ELF-1 (cell line): Measurements from ENCODE around the gene KRTAP8-1.

Experiments used
- DNase-seq: peaks from one replicate; pipeline ENCODE4 v3.0.0-alpha.2; 2016; ENCODE audit warnings: low read depth, low spot score

The KRTAP8-1 gene, protein sequence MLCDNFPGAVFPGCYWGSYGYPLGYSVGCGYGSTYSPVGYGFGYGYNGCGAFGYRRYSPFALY

DNA sequence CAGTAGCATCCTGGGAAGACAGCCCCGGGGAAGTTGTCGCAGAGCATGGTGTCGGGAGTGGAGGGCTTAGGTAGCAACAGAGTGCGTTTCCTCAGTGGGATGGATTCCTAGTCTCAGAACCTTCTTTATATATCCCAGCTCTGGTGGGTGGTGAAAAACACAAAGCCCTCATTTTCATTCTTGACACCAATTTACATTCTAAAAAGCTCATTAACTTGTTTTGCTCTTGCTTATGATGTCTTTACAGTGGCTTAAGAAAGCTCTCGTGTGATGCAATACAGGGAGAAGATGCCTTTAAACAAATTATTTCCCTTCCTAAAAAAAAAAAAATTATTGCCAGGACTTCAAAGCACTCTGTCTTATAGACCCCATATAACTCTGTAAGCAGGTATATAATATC is at the start of gene KRTAP8-1:
Gene KRTAP8-1 (minus strand): TSS at position 101 of the 400 bp plus-strand sequence. CDS start 54 bp downstream, at position 47.
- DNase-seq = no peak

DNA sequence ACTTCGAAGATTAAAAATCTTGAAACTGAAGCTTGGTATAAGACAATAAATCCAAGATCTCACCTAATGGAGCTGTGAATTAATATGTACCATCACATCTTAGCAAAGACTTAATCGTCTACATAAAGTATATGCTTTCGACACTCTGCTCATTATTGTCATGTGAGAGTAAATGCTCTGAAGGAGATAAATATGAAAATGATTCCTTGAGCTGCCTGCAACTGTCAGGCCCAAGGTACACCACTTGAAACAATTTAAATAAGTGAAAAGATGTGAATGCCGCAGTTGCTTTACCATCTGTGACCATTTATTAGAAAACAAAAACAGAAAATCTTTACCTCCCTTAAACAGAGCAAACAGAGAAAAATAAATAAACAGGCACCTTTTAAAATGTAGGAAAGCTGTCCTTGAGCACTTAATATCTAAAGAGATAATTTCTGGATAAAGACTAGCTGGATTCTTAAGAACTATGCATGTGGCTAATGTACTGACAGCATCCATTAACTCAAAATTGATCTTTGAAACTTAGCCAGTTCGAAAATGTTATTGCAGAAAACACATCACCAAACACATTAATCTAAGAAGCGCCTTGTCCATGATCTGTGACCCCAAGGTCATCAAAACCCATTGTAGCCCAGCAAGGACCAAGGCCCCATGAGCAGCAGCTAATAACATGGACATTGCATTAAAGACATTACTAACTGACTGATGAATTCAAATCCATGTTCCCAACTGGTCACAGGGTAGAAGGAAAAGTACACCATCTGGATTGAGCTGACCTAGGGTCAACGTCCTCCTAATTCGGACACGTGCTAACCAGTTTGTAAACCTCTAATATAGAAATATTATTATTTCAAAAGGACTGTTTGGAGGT is 34.8 kb upstream of the KRTAP8-1 start:
- no peak for DNase-seq

DNA sequence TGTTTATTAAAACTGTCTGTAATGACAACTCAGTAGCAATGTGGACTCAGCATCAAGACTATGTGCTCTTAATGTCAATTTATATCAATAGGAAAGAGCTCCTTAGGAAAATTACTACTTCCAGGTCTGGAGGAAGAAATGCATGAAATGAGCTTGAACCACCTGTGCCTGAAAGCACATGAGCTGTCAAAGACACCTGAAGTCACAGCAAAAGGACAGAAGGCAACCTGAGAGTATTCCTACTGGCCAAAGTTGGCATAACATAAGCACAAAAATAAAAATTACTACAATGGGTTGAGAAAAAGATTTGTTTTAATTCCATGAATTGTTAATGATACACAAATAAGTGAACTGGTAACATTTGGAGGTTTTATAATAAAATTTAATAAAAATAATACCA is 29.9 kb upstream of the KRTAP8-1 start:
- no peak for DNase-seq

DNA sequence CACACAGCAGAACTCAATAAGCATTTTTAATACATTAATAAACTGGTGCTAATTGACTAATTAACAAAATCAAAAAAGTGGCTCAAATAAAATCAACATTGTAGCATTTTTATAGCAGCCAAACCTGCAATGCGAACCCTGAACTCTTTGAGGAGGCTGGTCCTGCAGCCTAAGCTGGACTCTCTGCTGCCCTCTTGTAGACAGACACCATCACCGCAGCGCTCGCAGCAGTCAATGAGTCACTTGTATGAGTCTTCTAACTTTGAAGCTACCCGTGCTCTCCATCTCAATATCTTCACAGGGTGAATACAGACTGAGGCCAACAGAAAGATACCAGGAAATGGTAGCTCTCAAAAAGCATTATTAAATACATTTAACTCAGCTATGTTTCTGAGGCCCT is 26.2 kb upstream of the KRTAP8-1 start:
- DNase-seq = peak; percentile 3

DNA sequence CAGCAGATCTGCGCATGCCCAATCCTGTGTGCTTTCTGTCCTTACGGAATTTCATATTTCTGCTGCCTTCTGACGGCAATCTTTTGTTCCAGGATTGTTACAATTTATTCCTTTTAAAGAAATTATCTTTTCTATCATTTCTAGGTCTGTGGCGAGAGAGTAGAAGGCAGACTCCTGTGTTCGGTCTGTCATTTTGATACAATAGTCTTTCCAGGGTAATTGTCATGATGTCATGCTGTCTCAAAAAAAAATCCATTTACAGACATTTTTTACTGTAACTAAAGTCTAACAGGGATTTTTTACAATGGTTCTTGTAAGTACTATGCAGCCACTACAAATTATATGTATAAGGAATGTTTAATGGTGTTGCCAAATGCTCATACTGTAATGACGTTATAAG is 25.5 kb upstream of the KRTAP8-1 start:
- DNase-seq = no peak

DNA sequence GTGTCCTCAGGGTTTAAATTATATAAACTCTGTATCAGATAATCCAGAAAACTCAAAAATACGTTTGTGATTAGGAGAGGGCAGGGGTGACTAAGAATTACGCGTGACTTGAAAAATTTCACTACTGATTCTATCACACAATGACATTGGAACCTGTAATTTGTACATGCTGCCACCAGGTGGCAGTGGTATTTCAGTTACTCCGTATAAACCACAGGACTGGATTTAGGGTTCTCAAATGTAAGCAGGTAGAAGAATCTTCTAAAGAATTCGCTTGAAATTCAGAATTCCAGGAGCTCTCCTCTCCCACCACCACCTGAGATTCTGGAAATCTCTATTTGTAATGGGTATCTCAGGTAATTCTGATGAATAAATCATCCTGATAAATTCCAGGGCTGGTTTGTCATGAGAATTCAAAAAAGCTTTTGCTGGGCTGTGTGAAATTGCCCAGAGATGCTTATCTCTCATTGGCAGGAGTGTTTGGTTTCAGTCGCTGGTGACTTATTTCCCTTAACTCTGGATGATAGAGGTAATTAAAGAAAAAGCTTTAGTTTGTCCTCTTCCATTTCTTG is 18.2 kb upstream of the KRTAP8-1 start:
- peak; percentile 3 for DNase-seq

DNA sequence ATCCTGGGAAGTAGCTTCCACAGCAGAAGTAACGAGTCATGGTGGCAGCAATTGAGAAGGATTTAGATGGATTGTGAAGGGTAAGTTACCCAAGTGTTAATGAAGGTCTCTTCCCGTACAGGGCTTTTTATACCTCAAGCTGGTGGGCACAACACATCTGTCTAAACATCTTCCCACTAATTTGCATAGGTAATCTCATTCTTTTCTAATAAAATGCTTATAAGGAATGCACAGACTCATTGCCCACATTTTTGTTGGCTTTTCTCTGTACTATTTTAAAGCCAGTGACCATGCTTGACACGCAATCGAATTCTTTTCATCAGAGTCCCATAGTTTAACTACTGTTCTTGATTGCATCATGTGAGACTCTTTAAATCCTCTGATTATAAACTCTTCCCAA is 16.6 kb upstream of the KRTAP8-1 start, which contains the start of gene KRTAP7-1:
Gene KRTAP7-1 (minus strand): TSS at position 101 of the 400 bp plus-strand sequence. CDS start 61 bp downstream, at position 40.
- DNase-seq = no peak

DNA sequence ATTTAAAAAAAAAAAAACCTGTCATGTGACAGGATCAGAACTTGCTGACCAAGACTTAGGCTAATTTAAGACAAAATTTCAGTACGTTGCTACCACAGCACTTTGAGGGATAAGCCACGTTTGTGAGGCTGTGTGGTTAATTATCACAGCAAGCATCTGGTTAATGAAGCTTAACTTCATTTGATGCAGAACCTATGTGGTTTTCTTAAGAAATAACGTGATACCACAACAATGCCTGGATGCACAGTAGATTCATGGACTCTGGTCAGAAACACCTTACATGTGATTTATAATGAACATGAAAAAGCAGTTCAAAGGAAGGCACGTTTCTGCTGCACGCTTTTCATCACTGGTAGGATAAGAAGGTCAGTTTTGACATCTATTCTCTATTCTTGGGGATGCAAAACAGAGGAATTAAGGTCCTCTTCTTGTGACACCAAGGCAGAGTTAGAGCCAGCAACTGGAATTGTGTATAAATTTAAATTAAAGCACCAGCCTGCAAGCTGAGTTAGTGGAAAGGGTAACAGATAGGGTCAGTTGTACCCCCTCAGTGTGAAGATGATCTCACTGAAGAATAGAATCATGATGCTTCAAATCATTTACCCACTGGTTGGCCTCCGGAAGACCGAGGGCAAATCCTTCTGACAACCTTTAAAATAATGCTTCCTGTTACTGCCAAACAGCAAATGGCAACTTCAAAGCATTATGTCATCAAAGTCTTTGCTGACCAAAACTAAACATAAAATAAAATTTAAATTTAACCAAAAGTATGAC is 6.0 kb upstream of the KRTAP8-1 start:
- no peak for DNase-seq

DNA sequence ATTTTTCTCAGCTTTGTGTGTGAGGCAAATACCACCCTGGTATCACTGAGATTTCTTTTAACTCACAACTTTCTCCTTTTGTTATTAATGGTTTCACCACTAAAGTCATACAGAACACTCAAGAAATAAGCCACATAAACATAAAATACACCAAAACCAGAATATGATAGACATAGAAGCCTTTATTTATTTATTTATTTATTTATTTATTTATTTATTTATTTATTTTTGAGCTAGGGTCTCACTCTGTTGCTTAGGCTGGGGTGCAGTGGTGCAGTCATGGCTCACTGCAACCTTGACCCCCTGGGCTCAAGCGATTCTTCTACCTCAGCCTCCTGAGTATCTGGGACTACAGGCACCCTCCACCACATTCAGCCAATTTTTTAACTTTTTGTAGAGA is 12.5 kb downstream of the KRTAP8-1 start:
- DNase-seq = no peak

DNA sequence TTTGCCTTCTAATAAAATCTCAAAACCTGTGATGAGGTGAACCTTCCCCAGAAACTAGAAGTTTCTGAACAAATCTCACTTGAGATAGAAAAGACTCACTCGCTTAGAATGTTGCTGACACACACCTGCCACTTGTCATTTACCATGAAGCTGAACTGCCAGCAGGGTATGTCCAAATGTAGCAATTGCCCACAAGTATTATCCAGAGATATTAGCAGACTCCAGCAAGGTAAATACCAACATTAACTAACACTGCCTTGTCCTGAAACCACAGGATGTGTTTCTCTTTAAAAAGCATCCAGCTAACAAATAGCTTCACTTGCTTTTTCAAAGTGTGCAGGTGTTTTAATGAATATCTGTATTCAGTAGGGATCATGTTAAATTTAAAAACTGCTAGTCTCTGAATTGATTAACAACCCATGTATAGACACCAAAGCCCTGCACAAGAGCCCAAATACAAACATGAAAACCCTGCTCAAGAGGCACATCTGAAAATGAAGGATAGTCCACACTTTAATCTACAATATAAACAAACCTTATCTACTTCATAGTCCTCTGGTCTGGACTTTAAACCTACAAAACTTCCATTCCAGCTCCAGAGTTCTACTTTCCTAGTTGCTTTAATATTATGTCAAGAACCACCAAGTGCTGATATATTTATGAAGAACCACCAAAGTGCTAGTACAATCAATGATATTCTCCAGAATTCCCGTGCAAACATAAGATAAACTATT is 19.3 kb downstream of the KRTAP8-1 start:
- DNase-seq = no peak

DNA sequence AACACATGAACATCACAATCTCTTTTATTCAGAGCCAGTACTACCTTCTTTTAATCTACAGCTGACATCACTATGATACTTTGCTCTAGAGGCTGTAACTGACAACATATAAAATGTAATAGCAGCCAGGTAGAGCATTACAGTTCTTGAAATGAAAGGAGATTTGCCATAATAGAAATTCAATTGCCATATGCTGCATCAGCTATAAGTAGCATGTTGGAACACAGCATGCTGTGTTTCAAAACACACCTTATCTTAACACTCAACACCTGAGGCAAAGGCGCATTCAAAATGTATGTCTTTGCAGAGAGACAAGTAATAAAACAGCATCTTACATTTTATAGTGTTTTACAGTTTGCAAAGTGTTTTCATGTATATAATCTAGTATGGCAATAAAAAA is 33.8 kb downstream of the KRTAP8-1 start:
- DNase-seq = no peak

DNA sequence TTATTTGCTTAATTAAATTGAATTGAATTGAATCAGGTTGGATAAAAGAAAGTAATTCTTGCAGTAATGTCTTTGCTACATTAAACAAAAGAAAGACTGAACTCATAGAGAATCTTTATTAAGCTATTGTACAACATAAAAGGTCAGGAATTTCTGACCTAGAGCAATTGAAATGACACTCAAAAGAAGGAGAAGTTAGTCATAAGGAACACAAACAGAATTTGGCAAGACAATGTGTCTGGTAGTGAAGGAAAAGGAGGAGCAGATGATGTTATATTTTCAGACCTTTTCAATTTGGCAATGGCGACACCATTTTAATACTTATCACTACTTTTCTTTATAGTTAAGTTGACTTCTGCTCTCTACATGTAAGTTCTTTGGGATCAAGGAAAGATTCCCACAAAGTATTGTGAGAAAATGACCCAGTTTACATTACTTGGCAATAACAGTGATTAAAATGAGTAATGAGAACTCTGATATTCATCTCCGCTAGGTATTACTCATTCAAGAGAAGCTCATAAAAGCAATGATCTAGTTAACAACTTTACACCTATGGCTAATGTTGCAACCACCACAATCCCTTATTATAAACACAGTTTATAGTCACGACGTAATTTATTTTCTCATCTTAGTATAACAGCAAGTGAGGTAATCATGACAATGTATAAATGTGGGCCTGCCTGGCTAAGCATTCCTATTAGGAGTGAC is 43.2 kb downstream of the KRTAP8-1 start:
- DNase-seq = no peak
